GM21390 (cell line): ENCODE measurements around the gene ZP1.

Experiments
- ATAC-seq: cut with Tn5 transposase; IDR thresholded peaks from one replicate; pipeline ENCODE4 v1.9.1; 2021; ENCODE audit not compliant: unreplicated experiment

The ZP1 gene

GRCh38 chr11:60922906-60923305 is 55.6 kb downstream of the ZP1 start:
- ATAC-seq = no peak

GRCh38 chr11:60923326-60923725 is 56.0 kb downstream of the ZP1 start:
- ATAC-seq = no peak

DNA sequence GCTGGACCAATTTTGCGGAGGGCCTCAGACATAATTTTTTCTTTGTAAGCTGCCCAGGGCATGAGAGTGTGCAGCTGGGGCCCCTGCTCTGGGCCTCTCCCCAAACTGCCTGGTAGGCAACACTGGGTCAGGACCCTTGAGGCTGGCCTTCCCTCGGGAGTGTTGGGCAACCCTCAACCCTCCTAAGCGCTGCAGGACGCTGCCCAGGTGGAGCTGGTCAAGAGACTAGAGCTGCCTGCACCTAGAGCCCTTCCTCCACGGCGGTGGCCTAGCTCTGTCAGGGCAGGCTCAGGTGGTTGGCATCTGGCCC is 56.4 kb downstream of the ZP1 start:
- ATAC-seq = no peak

DNA sequence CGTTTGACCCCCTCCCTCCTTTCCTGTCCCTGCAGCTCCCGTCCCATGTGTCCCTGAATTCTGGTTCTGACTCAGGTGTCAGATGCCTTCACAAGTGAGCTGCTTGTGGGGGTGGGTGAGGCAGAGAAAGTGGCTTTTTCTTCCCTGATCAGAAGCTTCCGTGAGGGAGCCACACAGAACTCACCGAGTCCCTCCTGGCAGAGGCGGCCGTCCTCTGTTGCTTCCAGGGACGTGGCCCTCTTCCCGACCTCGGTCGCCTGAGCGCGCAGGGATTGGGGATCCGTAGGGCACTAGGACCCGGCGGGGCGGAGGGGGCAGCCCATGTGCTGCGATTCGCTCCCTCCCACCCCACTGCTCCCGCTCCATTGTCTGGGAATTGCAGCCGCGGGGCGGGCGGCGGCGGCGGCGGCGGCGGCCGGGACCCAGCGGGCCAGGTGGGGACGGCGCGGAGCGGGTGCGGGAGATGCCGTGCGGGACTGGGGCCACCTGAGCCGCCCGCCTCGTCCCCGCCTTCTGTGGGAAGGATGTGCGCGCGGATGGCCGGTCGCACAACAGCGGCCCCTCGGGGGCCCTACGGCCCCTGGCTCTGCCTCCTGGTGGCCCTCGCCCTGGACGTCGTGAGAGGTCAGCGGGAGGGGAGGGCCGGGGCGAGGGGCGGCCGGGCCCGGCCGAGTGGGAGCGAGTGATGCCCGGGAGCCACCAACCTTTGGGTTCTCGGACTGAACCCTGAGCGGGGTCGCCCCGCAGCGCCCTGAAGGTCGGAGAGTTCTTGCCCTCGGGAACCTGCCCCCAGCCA is 57.0 kb downstream of the ZP1 start, which contains the start of gene TMEM132A:
TSS of gene TMEM132A (plus strand) at position 351 of the 796 bp plus-strand sequence. CDS start at position 525, 174 bp downstream.
- ATAC-seq = no peak
